CD14-positive monocyte (primary cell): Measurements from ENCODE around the gene SEMA5B. TPM values are rescaled to one million over a fixed set of nuclear protein-coding genes. Genes with fewer than 3 reads are reported as not detected.

Experiments
- DNase-seq, 3 donors: peaks; one replicate each; pipeline ENCODE4 v3.0.0-alpha.2; 2011 to 2022
- H2AFZ ChIP-seq: 2 replicates; pipeline ENCODE4 v1.6.0; 2012; ENCODE audit warnings: mild to moderate bottlenecking, low read depth, low read length, inconsistent platforms; ENCODE audit not compliant: insufficient read depth, poor library complexity, severe bottlenecking
- H3K27ac ChIP-seq, 2 donors: 1 replicate in 1 of 2; 2 replicates in 1 of 2; pipeline ENCODE4 v1.5.1; 2012 to 2013; ENCODE audit warnings: low read length in 2 of 2, control low read depth in 1 of 2, inconsistent platforms in 1 of 2, low read depth in 1 of 2, mild to moderate bottlenecking in 1 of 2
- H3K27me3 ChIP-seq, 2 donors: one replicate each; pipeline versions ENCODE4 v1.6.0 to v1.6.1; 2011 to 2013; ENCODE audit warnings: low read length in 2 of 2; ENCODE audit not compliant: control insufficient read depth in 2 of 2, insufficient read depth in 2 of 2
- H3K36me3 ChIP-seq, 2 donors: replicated peaks in 1 of 2; 1 replicate in 1 of 2; 2 replicates in 1 of 2; pipeline versions ENCODE4 v1.5.1 to v1.6.1; 2012 to 2013; ENCODE audit warnings: low read length in 2 of 2, control low read depth in 1 of 2, inconsistent platforms in 1 of 2, mild to moderate bottlenecking in 1 of 2; ENCODE audit not compliant: insufficient read depth in 2 of 2, control insufficient read depth in 1 of 2
- H3K4me1 ChIP-seq, 2 donors: 1 replicate in 1 of 2; 2 replicates in 1 of 2; pipeline versions ENCODE4 v1.5.1 to v1.6.1; 2012 to 2013; ENCODE audit warnings: low read length in 2 of 2, control low read depth in 1 of 2, inconsistent platforms in 1 of 2, mild to moderate bottlenecking in 1 of 2, moderate library complexity in 1 of 2; ENCODE audit not compliant: insufficient read depth in 2 of 2, control insufficient read depth in 1 of 2
- H3K4me2 ChIP-seq: replicated peaks from 2 replicates; pipeline ENCODE3; 2012; ENCODE audit warnings: low read length, moderate library complexity, mild to moderate bottlenecking; ENCODE audit not compliant: poor library complexity, severe bottlenecking; ENCODE audit errors: extremely low read depth
- H3K4me3 ChIP-seq, 3 experiments: fragments of 200-600 bp in 1 of 3; sonication (generic) in 1 of 3; replicated peaks in 1 of 3; 1 replicate in 2 of 3; 2 replicates in 1 of 3; pipeline ENCODE4 v1.5.1; 2011 to 2013; ENCODE audit warnings: low read length in 3 of 3, mild to moderate bottlenecking in 3 of 3, control low read depth in 2 of 3, low read depth in 2 of 3, inconsistent platforms in 1 of 3, moderate library complexity in 1 of 3
- H3K79me2 ChIP-seq: 2 replicates; pipeline ENCODE4 v1.6.0; 2012; ENCODE audit warnings: mild to moderate bottlenecking, control low read depth, inconsistent platforms, low read length, moderate library complexity; ENCODE audit not compliant: insufficient read depth
- H3K9ac ChIP-seq: 2 replicates; pipeline ENCODE4 v1.6.0; 2017; ENCODE audit warnings: low read length, mild to moderate bottlenecking; ENCODE audit not compliant: insufficient read depth, poor library complexity, severe bottlenecking
- H3K9me3 ChIP-seq, 2 donors: replicated peaks in 1 of 2; 1 replicate in 1 of 2; 2 replicates in 1 of 2; pipeline versions ENCODE4 v1.5.1 to v1.6.1; 2012 to 2013; ENCODE audit warnings: low read length in 2 of 2, control low read depth in 1 of 2; ENCODE audit not compliant: control insufficient read depth in 1 of 2, insufficient read depth in 1 of 2
- H4K20me1 ChIP-seq: 2 replicates; pipeline ENCODE4 v1.6.0; 2012; ENCODE audit warnings: mild to moderate bottlenecking, low read length, control low read depth, moderate library complexity; ENCODE audit not compliant: insufficient read depth
- H3K27ac Mint-ChIP-seq, 7 donors: one replicate each; pipeline ENCODE4 v1.8.0; 2020; ENCODE audit warnings: mild to moderate bottlenecking in 7 of 7, mixed read lengths in 7 of 7, moderate library complexity in 6 of 7, inconsistent platforms in 2 of 7
- H3K27me3 Mint-ChIP-seq, 3 donors: one replicate each; pipeline ENCODE4 v1.8.0; 2021 to 2022; ENCODE audit warnings: low read depth in 3 of 3, mild to moderate bottlenecking in 3 of 3, mixed read lengths in 3 of 3, moderate library complexity in 3 of 3, inconsistent platforms in 1 of 3
- H3K36me3 Mint-ChIP-seq, 2 donors: one replicate each; pipeline ENCODE4 v1.8.0; 2020; ENCODE audit warnings: mixed read lengths in 2 of 2, inconsistent platforms in 1 of 2, mild to moderate bottlenecking in 1 of 2
- H3K4me1 Mint-ChIP-seq: one replicate; pipeline ENCODE4 v1.8.0; 2020; ENCODE audit warnings: mild to moderate bottlenecking, mixed read lengths
- H3K4me3 Mint-ChIP-seq, 2 donors: one replicate each; pipeline ENCODE4 v1.8.0; 2020; ENCODE audit warnings: mild to moderate bottlenecking in 2 of 2, mixed read lengths in 2 of 2, moderate library complexity in 1 of 2
- H3K9me3 Mint-ChIP-seq, 7 donors: one replicate each; pipeline ENCODE4 v1.8.0; 2020 to 2022; ENCODE audit warnings: mixed read lengths in 7 of 7, mild to moderate bottlenecking in 6 of 7, moderate library complexity in 6 of 7, inconsistent platforms in 2 of 7
- WGBS: methylation state at CpG from one replicate; pipeline ENCODE4 v1.1.5; 2013; ENCODE audit warnings: missing lambda C conversion rate; ENCODE audit not compliant: insufficient coverage; 5-methylcytosine and 5-hydroxymethylcytosine counted together
- intact Hi-C, 2 donors: fragments of 100-400 bp; cut with micrococcal nuclease; formaldehyde crosslinking; loops; one replicate each; pipeline versions ENCODE4 v1.15.0 to v1.15.1; 2023
- polyA plus RNA-seq, 3 donors: library from polyadenylated mRNA; depleted of rRNA in 1 of 3; unstranded in 2 of 3; stranded (reverse) in 1 of 3; fragments of 300-500 nt in 2 of 3; fragments of >200 nt in 1 of 3; fragmentation: Illumina TruSeq in 2 of 3; gene quantifications; 1 replicate in 2 of 3; 2 replicates in 1 of 3; pipeline ENCODE4 v1.2.3, GENCODE V29; 2012 to 2021
- TF ChIP-seq, protein P1 (sequence below): fragments of 200-600 bp; IDR thresholded peaks from one replicate; pipeline ENCODE4 v1.8.0; 2022; ENCODE audit warnings: antibody characterized with exemption, mild to moderate bottlenecking

Gene SEMA5B
- polyA plus RNA-seq, 3 donors, result not detected

DNA sequence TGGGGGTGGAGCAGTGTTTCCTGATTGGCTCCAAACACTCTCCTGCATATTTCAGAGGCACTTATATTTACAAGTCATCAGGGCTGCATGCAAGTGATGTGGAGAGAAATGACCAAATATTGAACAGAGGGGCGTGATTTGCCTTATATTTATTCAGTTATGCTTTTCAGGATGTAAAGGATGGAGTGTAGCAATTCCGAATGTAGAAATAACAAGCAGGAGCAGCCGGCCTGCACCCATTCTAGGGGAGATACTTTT is 19.4 kb upstream of the SEMA5B start:
- H3K27me3 ChIP-seq, result no peaks in the 10 kb centered on the region
- WGBS, result 100% methylated on average over 2 of the region's 3 CpGs
- TF ChIP-seq, protein P1, sequence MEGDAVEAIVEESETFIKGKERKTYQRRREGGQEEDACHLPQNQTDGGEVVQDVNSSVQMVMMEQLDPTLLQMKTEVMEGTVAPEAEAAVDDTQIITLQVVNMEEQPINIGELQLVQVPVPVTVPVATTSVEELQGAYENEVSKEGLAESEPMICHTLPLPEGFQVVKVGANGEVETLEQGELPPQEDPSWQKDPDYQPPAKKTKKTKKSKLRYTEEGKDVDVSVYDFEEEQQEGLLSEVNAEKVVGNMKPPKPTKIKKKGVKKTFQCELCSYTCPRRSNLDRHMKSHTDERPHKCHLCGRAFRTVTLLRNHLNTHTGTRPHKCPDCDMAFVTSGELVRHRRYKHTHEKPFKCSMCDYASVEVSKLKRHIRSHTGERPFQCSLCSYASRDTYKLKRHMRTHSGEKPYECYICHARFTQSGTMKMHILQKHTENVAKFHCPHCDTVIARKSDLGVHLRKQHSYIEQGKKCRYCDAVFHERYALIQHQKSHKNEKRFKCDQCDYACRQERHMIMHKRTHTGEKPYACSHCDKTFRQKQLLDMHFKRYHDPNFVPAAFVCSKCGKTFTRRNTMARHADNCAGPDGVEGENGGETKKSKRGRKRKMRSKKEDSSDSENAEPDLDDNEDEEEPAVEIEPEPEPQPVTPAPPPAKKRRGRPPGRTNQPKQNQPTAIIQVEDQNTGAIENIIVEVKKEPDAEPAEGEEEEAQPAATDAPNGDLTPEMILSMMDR, result no peak

DNA sequence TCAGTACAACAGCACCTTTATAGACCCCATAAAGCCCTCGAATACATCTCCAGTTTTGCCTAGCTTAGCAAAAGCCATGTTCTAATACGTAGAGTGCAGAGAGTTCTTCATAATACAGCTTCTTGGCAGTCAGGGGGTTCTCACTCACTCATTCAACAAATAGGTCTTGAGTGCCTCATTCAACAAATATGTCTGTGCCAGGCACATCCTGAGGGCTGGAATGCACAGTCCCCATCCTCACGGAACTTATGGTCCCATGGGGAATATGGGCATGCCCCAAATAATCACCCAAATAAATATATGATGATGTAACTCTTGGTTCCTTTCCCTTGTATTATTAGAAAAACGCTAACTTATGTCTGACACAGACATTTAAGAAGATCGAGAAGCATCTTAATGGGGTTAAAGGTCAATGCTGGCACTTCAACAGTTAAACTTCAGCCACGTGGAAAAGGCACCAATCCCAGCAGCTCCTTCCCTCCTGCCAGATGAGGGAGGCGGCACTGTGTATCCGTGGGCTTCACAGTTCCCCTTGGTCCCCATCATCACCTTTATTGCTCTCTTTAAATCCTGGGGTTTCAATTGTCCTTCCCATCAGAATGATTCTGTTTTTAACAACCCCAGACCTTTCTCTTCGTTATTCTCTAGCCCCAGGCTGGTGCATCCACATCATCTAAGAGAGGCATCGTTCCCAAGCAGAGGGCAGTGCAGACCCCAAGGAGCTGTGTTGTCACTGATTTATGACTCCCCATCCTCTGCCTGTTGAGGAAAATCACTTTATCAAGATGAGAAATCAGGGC is 18.9 kb upstream of the SEMA5B start:
- DNase-seq, result no peak
- Histone ChIP-seq H3K9ac (no peak overlapping the region), H4K20me1 (no peaks in the 10 kb centered on the region), H3K4me3 (no peak overlapping the region), H2AFZ (no peak overlapping the region), H3K9me3 (no peaks in the 10 kb centered on the region), H3K4me1 (no peaks in the 10 kb centered on the region), H3K27me3 (no peaks in the 10 kb centered on the region), H3K79me2 (no peaks in the 10 kb centered on the region), H3K36me3 (no peaks in the 10 kb centered on the region), H3K4me2 (no peak overlapping the region), H3K27ac (no peak overlapping the region)
- no peak overlapping the region for H3K27ac Mint-ChIP-seq
- no peak overlapping the region for H3K4me3 Mint-ChIP-seq
- H3K36me3 Mint-ChIP-seq, result no peaks in the 10 kb centered on the region
- intact Hi-C loops, result no loop called here
- WGBS, result 89% methylated on average over 5 of the region's 10 CpGs
- no peaks in the 10 kb centered on the region for H3K4me1 Mint-ChIP-seq
- H3K27me3 Mint-ChIP-seq, result peaks cover 4 to 6% (median 4%) of the 10 kb centered on the region in 3 donors
- peaks cover 0 to 2% (median 0%) of the 10 kb centered on the region in 7 donors for H3K9me3 Mint-ChIP-seq
- TF ChIP-seq, protein P1, result no peak

More for the DNA sequence above, 19.4 kb upstream of the SEMA5B start:
- Histone ChIP-seq H3K36me3 (no peaks in the 10 kb centered on the region), H3K4me2 (no peak overlapping the region), H3K79me2 (no peaks in the 10 kb centered on the region), H3K27ac (no peak overlapping the region), H4K20me1 (no peaks in the 10 kb centered on the region), H3K4me1 (no peaks in the 10 kb centered on the region), H3K9me3 (no peaks in the 10 kb centered on the region), H3K4me3 (no peak overlapping the region), H2AFZ (no peak overlapping the region), H3K9ac (no peak overlapping the region)
- no peak for DNase-seq
- Mint-ChIP-seq H3K27ac (no peak overlapping the region), H3K27me3 (peaks cover 4 to 7% (median 4%) of the 10 kb centered on the region in 3 donors), H3K4me1 (no peaks in the 10 kb centered on the region), H3K4me3 (no peak overlapping the region), H3K36me3 (no peaks in the 10 kb centered on the region), H3K9me3 (peaks cover 0 to 2% (median 0%) of the 10 kb centered on the region in 7 donors)
- intact Hi-C loops, result no loop called here
